Stomach (tissue), 9 donors: ENCODE results near the gene MUC22. TPM values are rescaled to one million over a fixed set of nuclear protein-coding genes. Genes with fewer than 3 reads are reported as not detected.
"Not testable (repeated sequence)": the region's sequence is repeated elsewhere in the genome, so short reads cannot be mapped to it uniquely, and the experiment has no call there.

ENCODE experiments used
- DNase-seq, 2 donors: peaks; one replicate each; pipeline versions ENCODE4 v3.0.0 to v3.0.0-alpha.2; 2013 to 2019
- H3K27ac ChIP-seq, 5 donors: fragments of 200-600 bp in 4 of 5; sonication (generic) in 4 of 5; one replicate each; pipeline ENCODE4 v1.5.1; 2013 to 2019; ENCODE audit warnings: mild to moderate bottlenecking in 1 of 5, moderate library complexity in 1 of 5
- H3K27me3 ChIP-seq, 3 donors: fragments of 200-600 bp; sonication (generic); one replicate each; pipeline ENCODE4 v1.5.1; 2017 to 2019; ENCODE audit warnings: mixed run types in 1 of 3
- H3K36me3 ChIP-seq, 4 donors: fragments of 200-600 bp; sonication (generic); 1 replicate in 3 of 4; 2 replicates in 1 of 4; pipeline ENCODE4 v1.5.1; 2016 to 2019
- H3K4me1 ChIP-seq, 4 donors: fragments of 200-600 bp; sonication (generic); one replicate each; pipeline ENCODE4 v1.5.1; 2016 to 2019
- H3K4me3 ChIP-seq, 4 donors: fragments of 200-600 bp; sonication (generic) in 3 of 4; one replicate each; pipeline ENCODE4 v1.5.1; 2016 to 2019; ENCODE audit warnings: mild to moderate bottlenecking in 1 of 4
- H3K9me3 ChIP-seq, 4 donors: fragments of 200-600 bp; sonication (generic); one replicate each; pipeline ENCODE4 v1.5.1; 2016 to 2019
- EP300 ChIP-seq: sonication (generic); formaldehyde crosslinking; IDR thresholded peaks from one replicate; pipeline ENCODE4 v1.6.1; 2017; ENCODE audit warnings: antibody characterized with exemption
- POLR2A ChIP-seq, 4 donors: fragments of 450-650 bp; IDR thresholded peaks; one replicate each; pipeline ENCODE4 v1.6.1; 2016; ENCODE audit warnings: antibody characterized with exemption in 4 of 4, control low read depth in 2 of 4, mild to moderate bottlenecking in 1 of 4, moderate library complexity in 1 of 4
- POLR2AphosphoS5 ChIP-seq, 3 donors: sonication (generic); formaldehyde crosslinking; IDR thresholded peaks; one replicate each; pipeline ENCODE4 v1.6.1; 2016; ENCODE audit warnings: antibody characterized with exemption in 3 of 3
- WGBS, 5 donors: extraction: QIAGEN DNeasy Blood & Tissue Kit in 3 of 5; methylation state at CpG; one replicate each; pipeline versions ENCODE4 v1.1.5 to v1.1.7; 2013 to 2018; 5-methylcytosine and 5-hydroxymethylcytosine counted together
- intact Hi-C: fragments of 100-400 bp; cut with DNase I; formaldehyde crosslinking; loops from one replicate; pipeline ENCODE4 v1.15.1; 2023; ENCODE audit warnings: low total_unique reads
- polyA plus RNA-seq, 3 donors: library from polyadenylated mRNA; stranded (reverse); fragments of 200-250 nt; gene quantifications; one replicate each; pipeline ENCODE4 v1.2.3, GENCODE V29; 2013
- total RNA-seq, 5 donors: library from RNA; depleted of rRNA; stranded (reverse); fragments of >200 nt; gene quantifications; one replicate each; pipeline versions ENCODE4 v1.1.0 to v1.2.3, GENCODE V29; 2014 to 2016
- TF ChIP-seq, protein P1 (sequence below), 7 experiments: fragments of 450-650 bp in 4 of 7; fragments of 200-600 bp in 3 of 7; sonication (generic) in 3 of 7; IDR thresholded peaks; one replicate each; pipeline ENCODE4 v1.5.1; 2016 to 2019; ENCODE audit warnings: antibody characterized with exemption in 7 of 7, control low read depth in 2 of 7, mild to moderate bottlenecking in 1 of 7
- donor health status: healthy with polysubstance abuse.
- donor health status: Bipolar disorder and iron deficiency.
- donor health status: healthy.

The MUC22 gene
- total and polyA plus RNA-seq, 8 donors: 0.65 TPM; not detected in 7

DNA sequence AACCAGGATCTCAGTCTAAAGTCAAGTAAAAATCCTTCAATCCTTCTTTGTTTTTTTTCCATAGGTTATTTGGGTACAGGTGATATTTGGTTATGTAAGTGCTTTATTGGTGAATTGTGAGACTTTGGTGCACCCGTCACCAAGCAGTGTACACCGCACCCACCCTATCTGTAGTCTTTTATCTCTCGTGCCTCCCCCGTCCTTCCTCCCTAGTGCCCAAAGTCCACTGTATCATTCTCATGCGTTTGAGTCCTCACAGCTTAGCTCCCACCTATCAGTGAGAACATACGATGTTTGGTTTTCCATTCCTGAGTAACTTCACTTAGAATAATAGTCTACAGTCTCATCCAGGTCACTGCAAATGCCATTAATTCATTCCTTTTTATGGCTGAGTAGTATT, 879 bp downstream of the MUC22 start:
- 50 to 60% (median 52%) methylated on average over 6 of the region's 6 CpGs for WGBS, 5 donors
- Histone ChIP-seq H3K36me3 (no peaks in the 10 kb centered on the region), H3K27me3 (no peaks in the 10 kb centered on the region), H3K4me1 (peaks cover 0 to 15% (median 0%) of the 10 kb centered on the region in 4 donors), H3K4me3 (no peak overlapping the region), H3K27ac (no peak overlapping the region), H3K9me3 (peaks cover 0 to 8% (median 8%) of the 10 kb centered on the region in 4 donors)
- DNase-seq: peak in 1 of 2 donors; percentile 11
- intact Hi-C loops: no loop called here
- TF ChIP-seq POLR2AphosphoS5 (IDR thresholded peaks at IDR 0.05) (no peak), POLR2A (IDR thresholded peaks at IDR 0.05) (no peak), EP300 (no peak)
- TF ChIP-seq, protein P1, sequence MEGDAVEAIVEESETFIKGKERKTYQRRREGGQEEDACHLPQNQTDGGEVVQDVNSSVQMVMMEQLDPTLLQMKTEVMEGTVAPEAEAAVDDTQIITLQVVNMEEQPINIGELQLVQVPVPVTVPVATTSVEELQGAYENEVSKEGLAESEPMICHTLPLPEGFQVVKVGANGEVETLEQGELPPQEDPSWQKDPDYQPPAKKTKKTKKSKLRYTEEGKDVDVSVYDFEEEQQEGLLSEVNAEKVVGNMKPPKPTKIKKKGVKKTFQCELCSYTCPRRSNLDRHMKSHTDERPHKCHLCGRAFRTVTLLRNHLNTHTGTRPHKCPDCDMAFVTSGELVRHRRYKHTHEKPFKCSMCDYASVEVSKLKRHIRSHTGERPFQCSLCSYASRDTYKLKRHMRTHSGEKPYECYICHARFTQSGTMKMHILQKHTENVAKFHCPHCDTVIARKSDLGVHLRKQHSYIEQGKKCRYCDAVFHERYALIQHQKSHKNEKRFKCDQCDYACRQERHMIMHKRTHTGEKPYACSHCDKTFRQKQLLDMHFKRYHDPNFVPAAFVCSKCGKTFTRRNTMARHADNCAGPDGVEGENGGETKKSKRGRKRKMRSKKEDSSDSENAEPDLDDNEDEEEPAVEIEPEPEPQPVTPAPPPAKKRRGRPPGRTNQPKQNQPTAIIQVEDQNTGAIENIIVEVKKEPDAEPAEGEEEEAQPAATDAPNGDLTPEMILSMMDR (IDR thresholded peaks at IDR 0.05): no peak

DNA sequence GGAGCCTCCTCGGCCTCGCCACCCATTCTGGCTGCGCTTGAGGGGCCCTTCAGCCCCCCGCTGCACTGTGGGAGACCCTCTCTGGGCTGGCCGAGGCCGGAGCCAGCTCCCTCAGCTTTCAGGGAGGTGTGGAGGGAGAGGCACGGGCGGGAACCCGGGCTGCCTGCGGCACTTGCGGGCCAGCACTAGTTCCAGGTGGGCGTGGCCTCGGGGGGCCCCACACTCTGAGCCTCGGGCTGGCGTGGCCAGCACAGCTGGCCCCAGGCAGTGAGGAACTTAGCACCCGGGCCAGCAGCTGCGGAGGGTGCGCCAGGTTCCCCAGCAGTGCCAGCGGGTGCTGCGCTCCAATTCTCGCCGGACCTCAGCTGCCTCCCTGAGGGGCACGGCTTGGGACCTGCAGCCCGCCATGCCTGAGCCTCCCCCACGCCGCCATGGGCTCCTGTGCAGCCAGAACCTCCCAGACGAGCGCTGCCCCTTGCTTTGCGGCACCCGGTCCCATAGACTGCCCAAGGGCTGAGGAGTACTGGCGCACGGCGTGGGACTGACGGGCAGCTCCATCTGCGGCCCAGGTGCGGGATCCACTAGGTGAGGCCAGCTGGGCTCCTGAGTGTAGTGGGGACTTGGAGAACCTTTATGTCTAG, 6.5 kb downstream of the MUC22 start:
- intact Hi-C loops: no loop called here
- Histone ChIP-seq H3K4me1 (no peaks in the 10 kb centered on the region), H3K36me3 (no peaks in the 10 kb centered on the region), H3K27ac (no peak overlapping the region), H3K4me3 (no peak overlapping the region), H3K27me3 (no peaks in the 10 kb centered on the region), H3K9me3 (peaks cover 0 to 8% (median 8%) of the 10 kb centered on the region in 4 donors)
- 93 to 96% (median 93%) methylated on average over 8 to 36 of the region's 36 CpGs for WGBS, 5 donors
- TF ChIP-seq, protein P1 (IDR thresholded peaks at IDR 0.05): no peak
- no peak for TF ChIP-seq POLR2AphosphoS5 (IDR thresholded peaks at IDR 0.05)
- TF ChIP-seq EP300: no peak
- TF ChIP-seq POLR2A (IDR thresholded peaks at IDR 0.05): no peak
- no peak for DNase-seq

DNA sequence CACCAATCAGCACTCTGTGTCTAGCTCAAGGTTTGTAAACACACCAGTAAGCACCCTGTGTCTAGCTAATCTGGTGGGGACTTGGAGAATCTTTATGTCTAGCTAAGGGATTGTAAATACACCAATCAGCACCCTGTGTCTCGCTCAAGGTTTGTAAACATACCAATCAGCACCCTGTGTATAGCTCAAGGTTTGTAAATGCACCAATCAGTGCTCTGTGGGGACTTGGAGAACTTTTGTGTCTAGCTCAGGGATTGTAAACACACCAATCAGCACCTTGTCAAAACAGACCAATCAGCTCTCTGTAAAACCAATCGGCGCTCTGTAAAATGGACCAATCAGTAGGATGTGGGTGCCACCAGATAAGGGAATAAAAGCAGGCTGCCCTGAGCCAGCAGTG, 7.2 kb downstream of the MUC22 start:
- H3K9me3 ChIP-seq, H3K4me3 ChIP-seq, intact Hi-C loops, H3K36me3 ChIP-seq, H3K27me3 ChIP-seq, H3K4me1 ChIP-seq, DNase-seq, H3K27ac ChIP-seq: not testable (repeated sequence)
- WGBS, 5 donors: 84 to 96% (median 91%) methylated on average over 2 to 3 of the region's 3 CpGs

DNA sequence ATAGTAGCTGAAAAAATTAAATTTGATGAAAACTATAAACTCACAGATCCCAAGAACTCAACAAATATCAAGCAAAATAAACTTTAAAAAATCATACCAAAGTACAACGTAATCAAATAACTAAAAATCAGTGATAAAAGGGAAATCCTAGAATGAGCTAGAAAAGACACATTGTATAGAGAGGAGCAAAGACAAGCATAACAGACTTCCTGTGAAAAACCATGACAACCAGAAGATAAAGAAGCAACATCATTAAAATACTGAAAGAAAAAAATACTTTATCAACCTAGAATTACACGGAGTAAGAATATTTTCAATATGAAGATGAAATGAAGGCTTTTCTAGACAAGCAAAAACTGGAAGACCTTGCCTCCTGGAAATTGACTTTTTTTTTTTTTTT, 9.8 kb downstream of the MUC22 start:
- peaks cover 0 to under 1% (median under 1%) of the 10 kb centered on the region in 4 donors for H3K9me3 ChIP-seq
- no peaks in the 10 kb centered on the region for H3K36me3 ChIP-seq
- peaks cover 0 to 6% (median 0%) of the 10 kb centered on the region in 3 donors for H3K27me3 ChIP-seq
- no peak overlapping the region for H3K27ac ChIP-seq
- no peak overlapping the region for H3K4me3 ChIP-seq
- intact Hi-C loops: no loop called here
- no peak for TF ChIP-seq POLR2AphosphoS5 (IDR thresholded peaks at IDR 0.05)
- TF ChIP-seq EP300: no peak
- TF ChIP-seq, protein P1 (IDR thresholded peaks at IDR 0.05): no peak
- TF ChIP-seq POLR2A (IDR thresholded peaks at IDR 0.05): no peak
- no peak for DNase-seq
- no peaks in the 10 kb centered on the region for H3K4me1 ChIP-seq
- WGBS, 5 donors: 79 to 97% (median 92%) methylated on average over 2 of the region's 2 CpGs

DNA sequence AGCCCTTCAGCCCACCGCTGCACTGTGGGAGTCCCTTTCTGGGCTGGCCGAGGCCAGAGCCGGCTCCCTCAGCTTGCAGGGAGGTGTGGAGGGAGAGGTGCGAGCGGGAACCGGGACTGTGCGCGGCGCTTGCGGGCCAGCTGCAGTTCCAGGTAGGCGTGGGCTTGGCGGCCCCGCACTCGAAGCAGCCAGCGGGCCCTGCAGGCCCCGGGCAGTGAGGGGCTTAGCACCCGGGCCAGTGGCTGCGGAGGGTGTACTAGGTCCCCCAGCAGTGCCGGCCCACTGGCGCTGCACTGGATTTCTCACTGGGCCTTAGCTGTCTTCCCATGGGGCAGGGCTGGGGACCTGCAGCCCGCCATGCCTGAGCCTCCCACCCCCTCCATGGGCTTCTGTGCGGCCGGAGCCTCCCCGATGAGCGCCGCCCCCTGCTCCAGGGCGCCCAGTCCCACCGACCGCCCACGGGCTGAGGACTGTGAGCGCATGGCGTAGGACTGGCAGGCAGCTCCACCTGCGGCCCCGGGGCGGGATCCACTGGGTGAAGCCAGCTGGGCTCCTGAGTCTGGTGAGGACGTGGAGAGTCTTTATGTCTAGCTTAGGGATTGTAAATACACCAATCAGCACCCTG, 10.5 kb downstream of the MUC22 start:
- WGBS, 5 donors: 85 to 97% (median 96%) methylated on average over 24 to 36 of the region's 36 CpGs

DNA sequence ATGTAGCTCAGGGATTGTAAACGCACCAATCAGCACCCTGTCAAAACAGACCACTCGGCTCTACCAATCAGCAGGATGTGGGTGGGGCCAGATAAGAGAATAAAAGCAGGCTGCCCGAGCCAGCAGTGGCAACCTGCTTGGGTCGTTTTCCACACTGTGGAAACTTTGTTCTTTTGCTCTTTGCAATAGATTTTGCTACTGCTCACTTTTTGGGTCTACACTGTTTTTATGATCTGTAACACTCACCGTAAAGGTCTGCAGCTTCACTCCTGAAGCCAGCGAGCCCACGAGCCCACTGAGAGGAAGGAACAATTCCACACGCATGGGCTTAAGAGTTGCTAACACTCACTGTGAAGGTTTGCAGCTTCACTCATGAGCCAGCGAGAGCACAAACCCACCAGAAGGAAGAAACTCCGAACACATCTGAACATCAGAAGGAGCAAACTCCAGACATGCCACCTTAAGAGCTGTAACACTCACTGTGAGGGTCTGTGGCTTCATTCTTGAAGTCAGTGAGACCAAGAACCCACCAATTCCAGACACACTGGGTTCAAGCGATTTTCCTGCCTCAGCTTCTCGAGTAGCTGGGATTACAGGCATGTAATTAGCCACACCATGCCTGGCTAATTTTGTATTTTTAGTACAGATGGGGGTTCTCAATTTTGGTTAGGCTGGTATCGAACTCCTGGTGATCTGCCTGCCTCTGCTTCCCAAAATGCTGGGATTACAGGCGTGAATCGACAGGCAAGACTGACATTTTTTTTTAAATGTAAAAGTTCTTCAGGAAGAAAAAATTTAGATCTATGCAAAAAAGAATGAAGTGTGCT, 11.6 kb downstream of the MUC22 start:
- H3K27ac ChIP-seq, H3K9me3 ChIP-seq, H3K4me3 ChIP-seq, H3K36me3 ChIP-seq, H3K4me1 ChIP-seq, DNase-seq, intact Hi-C loops: not testable (repeated sequence)
- H3K27me3 ChIP-seq: peaks cover 0 to 17% (median 0%) of the 10 kb centered on the region in 3 donors
- WGBS, 5 donors: 70 to 78% (median 72%) methylated on average over 15 of the region's 15 CpGs

More for the DNA sequence above, 10.5 kb downstream of the MUC22 start:
- H3K36me3 ChIP-seq, H3K27ac ChIP-seq, H3K27me3 ChIP-seq, intact Hi-C loops, H3K9me3 ChIP-seq, H3K4me3 ChIP-seq, H3K4me1 ChIP-seq, DNase-seq: not testable (repeated sequence)
